GM12891 (cell line): ENCODE measurements around the gene APC2.

Source experiments
- POLR2A ChIP-seq: IDR thresholded peaks from 2 replicates; pipeline ENCODE4 v1.6.1; 2011; ENCODE audit warnings: low read depth, low read length, control low read depth
- POLR2AphosphoS5 ChIP-seq: IDR thresholded peaks from 2 replicates; pipeline ENCODE4 v1.6.1; 2011; ENCODE audit warnings: low read depth, low read length, control low read depth
- TAF1 ChIP-seq: IDR thresholded peaks from 2 replicates; pipeline ENCODE4 v1.6.1; 2011; ENCODE audit warnings: low read depth, low read length, control low read depth

- TF ChIP-seq TAF1 = no peak
- TF ChIP-seq POLR2AphosphoS5 = no peak
- no peak for TF ChIP-seq POLR2A
These were observed 31.4 kb downstream of the APC2 start for GRCh38 chr19:1481224-1481892.
